Measurements from ENCODE around the gene DAZAP1. TPM values are rescaled to one million over a fixed set of nuclear protein-coding genes. Genes with fewer than 3 reads are reported as not detected.

The DAZAP1 gene
- total RNA-seq, 1 donor from 2014 or later = 107 TPM

DNA sequence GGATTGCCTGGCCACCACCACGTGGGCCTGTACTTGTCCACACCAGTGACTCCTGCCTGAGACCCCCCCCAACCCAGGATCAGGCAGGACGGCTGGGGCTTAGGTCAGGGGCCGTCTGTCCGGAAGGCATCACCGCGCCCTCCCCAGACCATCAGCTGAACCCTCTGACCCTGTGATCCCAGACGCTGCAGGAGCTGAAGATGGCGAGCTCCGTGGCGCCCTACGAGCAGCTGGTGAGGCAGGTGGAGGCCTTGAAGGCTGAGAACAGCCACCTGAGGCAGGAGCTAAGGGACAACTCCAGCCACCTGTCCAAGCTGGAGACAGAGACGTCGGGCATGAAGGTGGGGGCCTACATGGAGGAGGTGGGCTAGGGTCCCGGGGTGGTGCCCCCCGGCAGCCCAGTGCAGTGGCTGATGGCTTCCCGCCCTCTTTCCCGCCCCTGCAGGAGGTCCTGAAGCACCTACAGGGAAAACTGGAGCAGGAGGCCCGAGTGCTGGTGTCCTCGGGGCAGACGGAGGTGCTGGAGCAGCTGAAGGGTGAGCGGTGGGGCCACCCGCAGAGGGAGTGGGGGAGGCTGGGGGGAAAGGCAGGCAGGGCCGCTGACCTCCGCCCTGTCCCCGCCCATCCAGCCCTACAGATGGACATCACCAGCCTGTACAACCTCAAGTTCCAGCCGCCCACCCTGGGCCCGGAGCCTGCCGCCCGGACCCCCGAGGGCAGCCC lies 45.6 kb downstream of the DAZAP1 start:
- Mint-ChIP-seq H3K27me3 (ENCODE audit: insufficient read depth, low read depth) (peaks cover 21% of the 10 kb centered on the region), H3K4me3 (peak overlapping the region; percentile 71), H3K9me3 (no peaks in the 10 kb centered on the region), H3K36me3 (peaks cover 12% of the 10 kb centered on the region), H3K4me1 (peaks cover 49% of the 10 kb centered on the region), H3K27ac (no peak overlapping the region)
- Histone ChIP-seq H3K4me1 (peaks cover 30% of the 10 kb centered on the region), H3K9ac (no peak overlapping the region), H2AFZ (replicated peaks) (no peak overlapping the region), H3K79me2 (ENCODE audit: low read depth) (no peaks in the 10 kb centered on the region), H3K27ac (no peak overlapping the region), H3K4me3 (no peak overlapping the region), H3F3A (ENCODE audit: low read depth) (peaks cover 52% of the 10 kb centered on the region), H4K20me1 (ENCODE audit: low read depth) (peaks cover 71% of the 10 kb centered on the region), H3K9me3 (ENCODE audit: low read depth) (no peaks in the 10 kb centered on the region), H3K27me3 (peaks cover 98% of the 10 kb centered on the region), H3K36me3 (no peaks in the 10 kb centered on the region), H3K4me2 (peak overlapping the region; percentile 67)
- TF ChIP-seq EZH2 (IDR thresholded peaks at IDR 0.05) (no peak), EZH2phosphoT487 (IDR thresholded peaks at IDR 0.05) (no peak), CTCF (IDR thresholded peaks at IDR 0.05) (no peak)
- DNase-seq (ENCODE audit: low spot score) = no peak

DNA sequence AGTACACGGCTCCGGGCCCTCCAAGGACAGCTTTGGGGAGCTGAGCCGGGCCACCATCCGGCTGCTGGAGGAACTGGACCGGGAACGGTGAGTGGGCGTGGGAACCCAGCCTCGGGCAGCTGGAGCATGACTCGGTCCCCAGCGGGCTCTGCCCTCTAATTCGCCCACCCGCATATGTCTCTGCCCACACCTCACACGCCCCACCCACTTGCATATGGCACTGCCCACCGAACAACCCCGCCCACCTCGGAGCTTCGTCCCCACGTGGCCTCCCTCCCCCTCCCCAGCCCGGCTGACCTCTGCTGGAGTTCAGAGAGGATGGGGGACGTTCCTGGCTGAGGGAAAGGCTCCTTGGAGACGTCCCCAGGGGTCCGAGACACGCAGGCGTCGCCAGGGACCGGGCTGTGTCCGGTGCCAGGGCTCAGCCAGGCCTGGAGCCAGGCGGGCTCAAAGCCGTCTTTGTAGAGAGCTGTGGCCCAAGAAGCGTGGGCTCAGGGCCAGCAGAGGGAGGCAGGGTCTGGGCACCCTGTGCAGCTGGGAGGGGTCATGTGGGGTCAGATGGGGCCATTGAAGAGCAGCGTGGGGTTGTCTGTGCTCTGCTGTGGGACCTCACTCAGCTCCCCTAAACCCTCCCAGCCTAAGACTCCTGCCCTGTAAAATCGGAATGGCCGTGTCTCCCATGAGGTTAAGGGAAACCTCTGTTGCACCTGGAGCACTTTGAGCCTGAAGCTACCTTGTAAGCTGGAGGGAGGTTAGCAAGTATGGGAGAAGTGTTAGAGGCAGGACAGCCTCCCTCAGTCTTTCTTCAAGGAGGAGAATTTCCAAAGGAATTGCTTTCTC lies 46.4 kb downstream of the DAZAP1 start:
- peaks cover 52% of the 10 kb centered on the region for H3F3A ChIP-seq (ENCODE audit: low read depth)
- no peak overlapping the region for H3K4me3 ChIP-seq
- no peaks in the 10 kb centered on the region for H3K9me3 ChIP-seq (ENCODE audit: low read depth)
- H3K9ac ChIP-seq = no peak overlapping the region
- Mint-ChIP-seq H3K4me3 (no peak overlapping the region), H3K9me3 (no peaks in the 10 kb centered on the region), H3K4me1 (peaks cover 46% of the 10 kb centered on the region), H3K36me3 (peaks cover 15% of the 10 kb centered on the region), H3K27me3 (ENCODE audit: insufficient read depth, low read depth) (peaks cover 19% of the 10 kb centered on the region), H3K27ac (no peak overlapping the region)
- H3K27ac ChIP-seq = no peak overlapping the region
- peaks cover 30% of the 10 kb centered on the region for H3K4me1 ChIP-seq
- peak overlapping the region; percentile 67 for H3K4me2 ChIP-seq
- no peaks in the 10 kb centered on the region for H3K36me3 ChIP-seq
- H3K79me2 ChIP-seq (ENCODE audit: low read depth) = no peaks in the 10 kb centered on the region
- peaks cover 74% of the 10 kb centered on the region for H4K20me1 ChIP-seq (ENCODE audit: low read depth)
- no peak for TF ChIP-seq EZH2phosphoT487 (IDR thresholded peaks at IDR 0.05)
- no peak for TF ChIP-seq EZH2 (IDR thresholded peaks at IDR 0.05)
- no peak for TF ChIP-seq CTCF (IDR thresholded peaks at IDR 0.05)
- DNase-seq (ENCODE audit: low spot score) = peak; percentile 53
- no peak overlapping the region for H2AFZ ChIP-seq (replicated peaks)
- H3K27me3 ChIP-seq = peaks cover 98% of the 10 kb centered on the region

DNA sequence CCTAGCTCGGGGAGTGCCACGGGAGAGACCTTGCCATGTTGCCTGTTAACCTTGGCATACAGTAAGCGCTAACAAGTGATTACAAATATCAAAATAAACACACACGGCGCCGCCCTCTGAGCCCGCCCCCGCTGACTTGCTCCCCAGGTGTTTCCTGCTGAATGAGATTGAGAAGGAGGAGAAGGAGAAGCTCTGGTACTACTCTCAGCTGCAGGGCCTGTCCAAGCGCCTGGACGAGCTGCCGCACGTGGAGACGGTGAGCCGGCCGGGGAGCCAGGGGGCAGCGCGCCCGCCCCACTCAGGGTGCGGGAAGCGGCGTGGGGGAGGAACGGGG lies 47.6 kb downstream of the DAZAP1 start:
- TF ChIP-seq EZH2phosphoT487 (IDR thresholded peaks at IDR 0.05) (no peak), EZH2 (IDR thresholded peaks at IDR 0.05) (peak; percentile 42)

More for the DNA sequence above, 47.6 kb downstream of the DAZAP1 start:
- Histone ChIP-seq H3K4me2 (no peak overlapping the region), H4K20me1 (ENCODE audit: low read depth) (peaks cover 76% of the 10 kb centered on the region), H3K4me3 (no peak overlapping the region), H3F3A (ENCODE audit: low read depth) (peaks cover 43% of the 10 kb centered on the region), H3K9me3 (ENCODE audit: low read depth) (no peaks in the 10 kb centered on the region), H3K27me3 (peaks cover 95% of the 10 kb centered on the region), H3K79me2 (ENCODE audit: low read depth) (no peaks in the 10 kb centered on the region), H2AFZ (replicated peaks) (no peak overlapping the region), H3K4me1 (peaks cover 30% of the 10 kb centered on the region), H3K27ac (no peak overlapping the region), H3K9ac (no peak overlapping the region), H3K36me3 (no peaks in the 10 kb centered on the region)
- Mint-ChIP-seq H3K36me3 (peaks cover 21% of the 10 kb centered on the region), H3K27ac (no peak overlapping the region), H3K27me3 (ENCODE audit: insufficient read depth, low read depth) (peaks cover 24% of the 10 kb centered on the region), H3K9me3 (no peaks in the 10 kb centered on the region), H3K4me1 (peaks cover 39% of the 10 kb centered on the region), H3K4me3 (no peak overlapping the region)
- DNase-seq (ENCODE audit: low spot score) = no peak
